Cardiac septum (tissue), 1 donor: ENCODE measurements around the gene MAP4K1. TPM values are rescaled to one million over a fixed set of nuclear protein-coding genes. Genes with fewer than 3 reads are reported as not detected.

Experiments used
- total RNA-seq: library from RNA; stranded (reverse); fragmentation: NEBNext Ultra II Directional; extraction: Animal tissue kit (Norgen Biotek cat#: 25700); gene quantifications from one replicate; pipeline ENCODE4 v1.2.1, GENCODE V29; 2021
- donor health status: DM: no; HTN: no; CAD: no.

The MAP4K1 gene
- total RNA-seq, 1 donor from 2014 or later, result 1.5 TPM

Other genes starting within 250 kb of the MAP4K1 start
- 283 TPM for gene PSMD8, start 243.4 kb downstream of the MAP4K1 start, total RNA-seq
- 0.40 TPM for gene GGN, start 229.9 kb downstream of the MAP4K1 start, total RNA-seq
- gene SPRED3, start 229.3 kb downstream of the MAP4K1 start, total RNA-seq, result 2.2 TPM
- gene FAM98C, start 214.9 kb downstream of the MAP4K1 start, total RNA-seq, result 14.2 TPM
- 1.5 TPM for gene RASGRP4, start 191.7 kb downstream of the MAP4K1 start, total RNA-seq
- gene RYR1, start 184.3 kb downstream of the MAP4K1 start, total RNA-seq, result 1.3 TPM
- gene EIF3K, start 1.2 kb upstream of the MAP4K1 start, total RNA-seq, result 483 TPM
- gene ACTN4, start 29.7 kb upstream of the MAP4K1 start, total RNA-seq, result 190 TPM
- gene CAPN12, start 126.5 kb upstream of the MAP4K1 start, total RNA-seq, result 1.7 TPM
- not detected for gene LGALS7, start 155.6 kb upstream of the MAP4K1 start, total RNA-seq
- not detected for gene LGALS7B, start 171.2 kb upstream of the MAP4K1 start, total RNA-seq
- gene LGALS4, start 195.0 kb upstream of the MAP4K1 start, total RNA-seq, result 0.54 TPM
- 377 TPM for gene ECH1, start 213.8 kb upstream of the MAP4K1 start, total RNA-seq
- 136 TPM for gene HNRNPL, start 232.0 kb upstream of the MAP4K1 start, total RNA-seq